ENCODE measurements around the gene HIF1A.
"Not testable (repeated sequence)": the region's sequence is repeated elsewhere in the genome, so short reads cannot be mapped to it uniquely, and the experiment has no call there.

Gene HIF1A

GRCh38 chr14:61652526-61653262 lies 42.6 kb upstream of the HIF1A start:
- no peak for TF ChIP-seq CTCF (conservative IDR thresholded peaks at IDR 0.05; ENCODE audit: low read depth)
- DNase-seq (ENCODE audit: low spot score), result no peak
- CTCF ChIA-PET, result interaction anchor here (1.3 kb wide), 1 partner anchor 8 kb away, joined by 3 read pairs; no protein-coding TSS in a partner anchor
- H3K27ac ChIP-seq, result peak overlapping the region; percentile 30; the same call in 1 of the 2 replicates
- POLR2A ChIA-PET (ENCODE audit: low non-redundant PET), result no interaction called here

- TF ChIP-seq CTCF (conservative IDR thresholded peaks at IDR 0.05; ENCODE audit: low read depth), result no peak
- peak; percentile 55 for DNase-seq (ENCODE audit: low spot score)
- CTCF ChIA-PET, result interaction anchor here (1.3 kb wide), 1 partner anchor 9 kb away, joined by 3 read pairs; no protein-coding TSS in a partner anchor
- POLR2A ChIA-PET (ENCODE audit: low non-redundant PET), result no interaction called here
- peak overlapping the region; percentile 67 for H3K27ac ChIP-seq
These were observed 41.8 kb upstream of the HIF1A start for GRCh38 chr14:61653507-61653906.

GRCh38 chr14:61654026-61654425 lies 41.3 kb upstream of the HIF1A start:
- no peak for DNase-seq (ENCODE audit: low spot score)
- TF ChIP-seq CTCF (conservative IDR thresholded peaks at IDR 0.05; ENCODE audit: low read depth), result no peak
- CTCF ChIA-PET, result no interaction called here
- POLR2A ChIA-PET (ENCODE audit: low non-redundant PET), result no interaction called here
- no peak overlapping the region for H3K27ac ChIP-seq

GRCh38 chr14:61655777-61656176 lies 39.5 kb upstream of the HIF1A start:
- ChIA-PET CTCF (interaction anchor here (0.6 kb wide), 1 partner anchor 253 kb away, joined by 3 read pairs; no protein-coding TSS in a partner anchor), POLR2A (ENCODE audit: low non-redundant PET) (no interaction called here)
- no peak for DNase-seq (ENCODE audit: low spot score)
- H3K27ac ChIP-seq, result no peak overlapping the region
- no peak for TF ChIP-seq CTCF (conservative IDR thresholded peaks at IDR 0.05; ENCODE audit: low read depth)

- no peak for TF ChIP-seq CTCF (conservative IDR thresholded peaks at IDR 0.05; ENCODE audit: low read depth)
- ChIA-PET POLR2A (ENCODE audit: low non-redundant PET) (no interaction called here), CTCF (interaction anchor here (0.6 kb wide), 1 partner anchor 253 kb away, joined by 3 read pairs; no protein-coding TSS in a partner anchor)
- no peak for DNase-seq (ENCODE audit: low spot score)
- no peak overlapping the region for H3K27ac ChIP-seq
These were observed 39.0 kb upstream of the HIF1A start for GRCh38 chr14:61656341-61656740.

GRCh38 chr14:61658111-61658510 lies 37.2 kb upstream of the HIF1A start:
- POLR2A ChIA-PET (ENCODE audit: low non-redundant PET); H3K27ac ChIP-seq; DNase-seq (ENCODE audit: low spot score); CTCF ChIA-PET: not testable (repeated sequence)

GRCh38 chr14:61659582-61659981 lies 35.7 kb upstream of the HIF1A start:
- H3K27ac ChIP-seq, result no peak overlapping the region; the same call in 1 of the 2 replicates
- DNase-seq (ENCODE audit: low spot score), result no peak
- POLR2A ChIA-PET (ENCODE audit: low non-redundant PET), result no interaction called here
- TF ChIP-seq CTCF (conservative IDR thresholded peaks at IDR 0.05; ENCODE audit: low read depth), result no peak
- CTCF ChIA-PET, result interaction anchor here (0.7 kb wide), 1 partner anchor 51 kb away, joined by 5 read pairs; no protein-coding TSS in a partner anchor

All from RWPE1 (cell line).